Hepatocyte (in vitro differentiated cells): ENCODE data around the gene NUCKS1. TPM values are rescaled to one million over a fixed set of nuclear protein-coding genes. Genes with fewer than 3 reads are reported as not detected.
A peak's percentile ranks its signal among the peaks of the same experiment; 100 is the strongest.

Experiments
- DNase-seq: peaks from one replicate; pipeline ENCODE4 v3.0.0-alpha.2; 2016; ENCODE audit warnings: low spot score
- H2AFZ ChIP-seq: fragments of 200-600 bp; sonication (generic); 2 replicates; pipeline ENCODE4 v1.6.0; 2016; ENCODE audit warnings: antibody characterized with exemption, mild to moderate bottlenecking
- H3K27ac ChIP-seq: fragments of 200-600 bp; sonication (generic); 2 replicates; pipeline ENCODE4 v1.5.1; 2016; ENCODE audit warnings: mild to moderate bottlenecking
- H3K27me3 ChIP-seq: fragments of 200-600 bp; sonication (generic); 2 replicates; pipeline ENCODE4 v1.6.1; 2016
- H3K36me3 ChIP-seq: fragments of 200-600 bp; sonication (generic); replicated peaks from 2 replicates; pipeline ENCODE4 v1.5.1; 2016; ENCODE audit warnings: low read depth; ENCODE audit not compliant: insufficient read depth
- H3K4me1 ChIP-seq: fragments of 200-600 bp; sonication (generic); 2 replicates; pipeline ENCODE4 v1.5.1; 2016; ENCODE audit warnings: mild to moderate bottlenecking, moderate library complexity; ENCODE audit not compliant: insufficient read depth
- H3K4me2 ChIP-seq: fragments of 200-600 bp; sonication (generic); 2 replicates; pipeline ENCODE4 v1.6.0; 2016
- H3K4me3 ChIP-seq: fragments of 200-600 bp; sonication (generic); 2 replicates; pipeline ENCODE4 v1.5.1; 2016; ENCODE audit warnings: mild to moderate bottlenecking
- H3K79me2 ChIP-seq: fragments of 200-600 bp; sonication (generic); 2 replicates; pipeline ENCODE4 v1.6.0; 2017; ENCODE audit warnings: mild to moderate bottlenecking
- H3K9me2 ChIP-seq: fragments of 200-600 bp; sonication (generic); replicated peaks from 2 replicates; pipeline ENCODE4 v1.6.0; 2017; ENCODE audit warnings: mild to moderate bottlenecking; ENCODE audit not compliant: insufficient read depth
- H3K9me3 ChIP-seq: fragments of 200-600 bp; sonication (generic); 2 replicates; pipeline ENCODE4 v1.5.1; 2016; ENCODE audit warnings: low read depth, mild to moderate bottlenecking
- H4K20me1 ChIP-seq: fragments of 200-600 bp; sonication (generic); 2 replicates; pipeline ENCODE4 v1.6.0; 2016; ENCODE audit warnings: mild to moderate bottlenecking; ENCODE audit not compliant: insufficient read depth, poor library complexity, severe bottlenecking
- EZH2 ChIP-seq: fragments of 200-600 bp; sonication (generic); IDR thresholded peaks from 2 replicates; pipeline ENCODE4 v1.6.1; 2016; ENCODE audit warnings: antibody characterized with exemption, mild to moderate bottlenecking, borderline replicate concordance
- EZH2phosphoT487 ChIP-seq: fragments of 200-600 bp; sonication (generic); IDR thresholded peaks from one replicate; pipeline ENCODE4 v1.6.1; 2018; ENCODE audit warnings: antibody characterized with exemption, mild to moderate bottlenecking, low read depth, moderate library complexity; ENCODE audit not compliant: unreplicated experiment, severe bottlenecking
- WGBS: methylation state at CpG from one replicate; pipeline ENCODE4 v1.1.6; 2016; ENCODE audit warnings: low lambda C conversion rate; ENCODE audit errors: missing lambda C conversion rate; 5-methylcytosine and 5-hydroxymethylcytosine counted together
- polyA plus RNA-seq: library from polyadenylated mRNA; unstranded; fragments of >200 nt; fragmentation: Nextera tagmentation; extraction: Ambion mirVana; gene quantifications from 2 replicates; pipeline ENCODE4 v1.2.1, GENCODE V29; 2016
- total RNA-seq: library from RNA; depleted of rRNA; stranded (reverse); fragments of >200 nt; gene quantifications from 2 replicates; pipeline ENCODE4 v1.2.3, GENCODE V29; 2014
- TF ChIP-seq, protein P1 (sequence below): fragments of 200-600 bp; sonication (generic); IDR thresholded peaks from 2 replicates; pipeline ENCODE4 v1.5.1; 2016; ENCODE audit warnings: antibody characterized with exemption, mild to moderate bottlenecking; ENCODE audit not compliant: poor library complexity

NUCKS1 gene
- total and polyA plus RNA-seq, 2 experiments from 2014 or later = 28.4 to 143 TPM

- H3K36me3 ChIP-seq = no peaks in the 10 kb centered on the region
These were observed 33.4 kb downstream of the NUCKS1 start for GRCh38 chr1:205716371-205717132.

GRCh38 chr1:205715628-205716027, 34.4 kb downstream of the NUCKS1 start:
- Histone ChIP-seq H4K20me1 (no peaks in the 10 kb centered on the region), H3K9me3 (no peaks in the 10 kb centered on the region), H3K79me2 (peaks cover 2% of the 10 kb centered on the region), H3K9me2 (no peaks in the 10 kb centered on the region), H3K27me3 (no peaks in the 10 kb centered on the region), H3K4me1 (peaks cover 25% of the 10 kb centered on the region), H2AFZ (no peak overlapping the region), H3K36me3 (no peaks in the 10 kb centered on the region), H3K4me3 (no peak overlapping the region), H3K27ac (no peak overlapping the region), H3K4me2 (no peak overlapping the region)
- TF ChIP-seq, protein P1, sequence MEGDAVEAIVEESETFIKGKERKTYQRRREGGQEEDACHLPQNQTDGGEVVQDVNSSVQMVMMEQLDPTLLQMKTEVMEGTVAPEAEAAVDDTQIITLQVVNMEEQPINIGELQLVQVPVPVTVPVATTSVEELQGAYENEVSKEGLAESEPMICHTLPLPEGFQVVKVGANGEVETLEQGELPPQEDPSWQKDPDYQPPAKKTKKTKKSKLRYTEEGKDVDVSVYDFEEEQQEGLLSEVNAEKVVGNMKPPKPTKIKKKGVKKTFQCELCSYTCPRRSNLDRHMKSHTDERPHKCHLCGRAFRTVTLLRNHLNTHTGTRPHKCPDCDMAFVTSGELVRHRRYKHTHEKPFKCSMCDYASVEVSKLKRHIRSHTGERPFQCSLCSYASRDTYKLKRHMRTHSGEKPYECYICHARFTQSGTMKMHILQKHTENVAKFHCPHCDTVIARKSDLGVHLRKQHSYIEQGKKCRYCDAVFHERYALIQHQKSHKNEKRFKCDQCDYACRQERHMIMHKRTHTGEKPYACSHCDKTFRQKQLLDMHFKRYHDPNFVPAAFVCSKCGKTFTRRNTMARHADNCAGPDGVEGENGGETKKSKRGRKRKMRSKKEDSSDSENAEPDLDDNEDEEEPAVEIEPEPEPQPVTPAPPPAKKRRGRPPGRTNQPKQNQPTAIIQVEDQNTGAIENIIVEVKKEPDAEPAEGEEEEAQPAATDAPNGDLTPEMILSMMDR = no peak
- TF ChIP-seq EZH2phosphoT487 (no peak), EZH2 (no peak)
- 74% methylated on average over 5 of the region's 5 CpGs for WGBS
- no peak for DNase-seq

More at GRCh38 chr1:205716371-205717132, 33.4 kb downstream of the NUCKS1 start:
- WGBS = 80% methylated on average over 7 of the region's 7 CpGs
- Histone ChIP-seq H3K4me1 (peaks cover 21% of the 10 kb centered on the region), H4K20me1 (no peaks in the 10 kb centered on the region), H3K27me3 (no peaks in the 10 kb centered on the region), H3K4me3 (no peak overlapping the region), H3K4me2 (no peak overlapping the region), H3K79me2 (peaks cover 6% of the 10 kb centered on the region), H2AFZ (no peak overlapping the region), H3K9me3 (no peaks in the 10 kb centered on the region), H3K27ac (peak overlapping the region; percentile 9), H3K9me2 (no peaks in the 10 kb centered on the region)
- DNase-seq = no peak
- TF ChIP-seq, protein P1 = no peak
- TF ChIP-seq EZH2 (no peak), EZH2phosphoT487 (no peak)

DNA sequence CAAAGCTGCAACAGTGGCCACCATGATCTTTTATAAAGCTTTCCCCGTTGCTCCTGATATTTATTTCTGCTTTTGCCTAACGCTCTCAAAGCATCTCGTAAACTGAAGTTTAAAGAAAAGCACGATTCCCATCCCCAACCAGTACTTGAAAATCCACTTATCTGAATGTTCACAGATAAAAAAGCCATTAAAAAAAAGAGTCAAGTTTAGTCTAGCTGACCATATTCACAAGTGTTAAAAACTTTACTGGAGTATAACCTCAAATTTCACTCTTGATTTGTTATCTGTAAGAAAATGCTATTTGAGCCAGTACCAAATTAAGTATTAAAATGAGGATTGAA, 35.1 kb downstream of the NUCKS1 start:
- no peak for DNase-seq
- peaks cover 2% of the 10 kb centered on the region for H3K79me2 ChIP-seq
- no peak overlapping the region for H3K4me3 ChIP-seq
- no peaks in the 10 kb centered on the region for H3K9me2 ChIP-seq
- H3K9me3 ChIP-seq = no peaks in the 10 kb centered on the region
- H4K20me1 ChIP-seq = no peaks in the 10 kb centered on the region
- H3K4me1 ChIP-seq = peaks cover 28% of the 10 kb centered on the region
- TF ChIP-seq EZH2 (no peak), EZH2phosphoT487 (no peak)
- TF ChIP-seq, protein P1 = no peak
- no peak overlapping the region for H2AFZ ChIP-seq
- 57% methylated on average over 4 of the region's 4 CpGs for WGBS
- no peak overlapping the region for H3K27ac ChIP-seq
- H3K36me3 ChIP-seq = no peaks in the 10 kb centered on the region
- H3K27me3 ChIP-seq = no peaks in the 10 kb centered on the region
- H3K4me2 ChIP-seq = no peak overlapping the region
